GM15510 (cell line): ENCODE measurements around the gene PLEKHJ1.

ENCODE experiments used
- POLR2A ChIP-seq: IDR thresholded peaks from 3 replicates; pipeline ENCODE4 v1.6.1; 2011; ENCODE audit warnings: borderline replicate concordance; ENCODE audit not compliant: insufficient read length; ENCODE audit errors: extremely low read depth

Gene PLEKHJ1

DNA sequence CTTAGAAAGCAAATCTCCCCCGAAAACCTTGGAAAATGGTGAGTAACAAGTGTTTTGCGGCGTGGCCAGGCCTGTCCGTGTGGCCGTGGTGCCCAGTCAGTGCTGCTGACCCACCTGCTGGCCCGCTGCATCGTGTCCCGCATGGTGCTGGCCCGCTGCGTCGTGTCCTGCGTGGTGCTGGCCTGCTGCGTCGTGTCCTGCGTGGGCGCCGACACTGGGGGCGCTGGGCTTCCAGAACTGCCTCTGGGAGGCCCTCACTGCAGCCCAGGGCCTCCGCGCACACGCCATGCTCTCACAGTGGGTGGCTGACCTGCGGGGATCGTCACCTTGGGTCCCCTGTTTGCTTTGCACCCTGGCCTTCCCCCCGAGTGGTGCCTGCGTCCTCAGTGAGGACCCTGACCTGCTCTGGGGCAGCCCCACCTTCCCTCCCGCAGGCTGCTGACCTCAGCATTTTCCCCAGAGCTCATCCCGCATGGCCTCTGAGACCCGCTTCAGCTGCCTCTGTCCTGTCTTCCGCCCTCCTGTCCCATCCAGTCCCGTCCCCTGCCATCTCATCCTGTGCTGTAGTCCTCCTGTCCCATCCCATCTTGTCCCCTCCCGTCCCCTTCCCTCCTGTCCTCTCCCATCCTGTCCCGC lies 10.6 kb downstream of the PLEKHJ1 start:
- TF ChIP-seq POLR2A = peak; percentile 2

GRCh38 chr19:2224754-2225349 lies 11.3 kb downstream of the PLEKHJ1 start:
- TF ChIP-seq POLR2A = no peak

DNA sequence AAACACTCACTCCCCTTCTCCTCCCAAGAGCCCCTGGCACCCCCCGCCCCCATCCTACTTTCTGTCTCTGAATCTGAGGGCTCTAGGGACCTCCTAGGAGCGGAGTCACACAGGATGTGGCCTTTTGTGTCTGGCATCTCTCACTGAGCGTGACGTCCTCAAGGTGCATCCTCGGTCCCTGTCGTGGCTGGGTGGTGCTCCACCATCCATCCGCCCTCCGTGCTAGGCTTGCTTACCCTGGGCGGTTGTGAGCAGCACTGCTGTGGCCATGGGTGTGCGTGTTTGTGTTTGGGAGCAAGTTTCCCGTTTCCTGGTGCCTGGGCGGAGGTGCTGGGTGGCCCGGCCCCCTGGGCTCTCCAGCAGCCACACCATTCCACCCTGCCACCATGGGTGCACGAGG lies 12.2 kb downstream of the PLEKHJ1 start:
- no peak for TF ChIP-seq POLR2A

- no peak for TF ChIP-seq POLR2A
Observed at GRCh38 chr19:2223391-2223790, 12.7 kb downstream of the PLEKHJ1 start.

DNA sequence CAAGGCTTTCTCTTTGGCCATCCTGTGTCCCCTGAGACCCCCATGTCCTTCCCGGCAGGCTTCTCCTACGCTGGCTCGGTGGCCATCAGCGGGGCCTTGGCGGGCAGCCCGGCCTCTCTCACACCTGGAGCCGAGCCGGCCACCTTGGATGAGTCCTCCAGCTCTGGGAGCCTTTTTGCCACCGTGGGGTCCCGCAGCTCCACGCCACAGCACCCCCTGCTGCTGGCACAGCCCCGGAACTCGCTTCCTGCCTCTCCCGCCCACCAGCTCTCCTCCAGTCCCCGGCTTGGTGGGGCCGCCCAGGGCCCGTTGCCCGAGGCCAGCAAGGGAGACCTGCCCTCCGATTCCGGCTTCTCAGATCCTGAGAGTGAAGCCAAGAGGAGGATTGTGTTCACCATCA lies 14.2 kb downstream of the PLEKHJ1 start:
- no peak for TF ChIP-seq POLR2A

GRCh38 chr19:2221250-2221831 lies 14.8 kb downstream of the PLEKHJ1 start:
- no peak for TF ChIP-seq POLR2A

DNA sequence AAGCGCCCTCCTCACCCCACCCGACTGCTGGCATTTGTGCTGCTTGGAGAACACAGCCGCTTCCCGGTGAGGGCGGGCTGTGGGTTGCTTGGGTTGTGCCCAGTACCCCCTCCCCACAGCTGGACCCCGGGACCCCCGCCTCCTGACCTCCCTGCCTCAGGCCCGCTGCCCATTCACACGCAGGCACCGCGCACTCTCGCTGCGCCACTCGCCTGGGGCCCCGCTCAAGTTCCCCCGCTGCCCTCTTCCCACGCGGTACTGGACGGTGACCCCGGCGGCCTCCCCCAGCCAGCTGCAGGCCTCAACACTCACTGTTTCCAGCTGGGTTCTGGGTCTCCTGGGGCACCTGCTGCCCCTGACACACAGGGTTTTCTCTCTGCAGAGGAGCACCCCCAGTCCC lies 16.4 kb downstream of the PLEKHJ1 start:
- TF ChIP-seq POLR2A = no peak

DNA sequence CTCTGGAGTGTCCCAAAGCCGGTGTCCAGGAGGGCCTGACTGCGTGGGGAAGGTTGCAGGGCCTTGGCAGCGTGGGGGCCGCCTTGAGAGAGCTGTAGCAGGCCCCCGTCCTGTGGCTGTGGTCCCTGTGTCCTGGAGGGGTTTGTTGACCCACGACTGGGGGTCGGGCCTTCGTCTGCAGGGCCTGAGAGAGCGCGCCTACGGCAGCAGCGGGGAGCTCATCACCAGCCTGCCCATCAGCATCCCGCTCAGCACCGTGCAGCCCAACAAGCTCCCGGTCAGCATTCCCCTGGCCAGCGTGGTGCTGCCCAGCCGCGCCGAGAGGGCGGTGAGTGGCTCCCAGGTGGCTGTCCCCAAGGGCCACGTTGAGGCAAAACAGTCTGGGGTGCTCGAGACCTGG lies 18.5 kb downstream of the PLEKHJ1 start:
- no peak for TF ChIP-seq POLR2A

DNA sequence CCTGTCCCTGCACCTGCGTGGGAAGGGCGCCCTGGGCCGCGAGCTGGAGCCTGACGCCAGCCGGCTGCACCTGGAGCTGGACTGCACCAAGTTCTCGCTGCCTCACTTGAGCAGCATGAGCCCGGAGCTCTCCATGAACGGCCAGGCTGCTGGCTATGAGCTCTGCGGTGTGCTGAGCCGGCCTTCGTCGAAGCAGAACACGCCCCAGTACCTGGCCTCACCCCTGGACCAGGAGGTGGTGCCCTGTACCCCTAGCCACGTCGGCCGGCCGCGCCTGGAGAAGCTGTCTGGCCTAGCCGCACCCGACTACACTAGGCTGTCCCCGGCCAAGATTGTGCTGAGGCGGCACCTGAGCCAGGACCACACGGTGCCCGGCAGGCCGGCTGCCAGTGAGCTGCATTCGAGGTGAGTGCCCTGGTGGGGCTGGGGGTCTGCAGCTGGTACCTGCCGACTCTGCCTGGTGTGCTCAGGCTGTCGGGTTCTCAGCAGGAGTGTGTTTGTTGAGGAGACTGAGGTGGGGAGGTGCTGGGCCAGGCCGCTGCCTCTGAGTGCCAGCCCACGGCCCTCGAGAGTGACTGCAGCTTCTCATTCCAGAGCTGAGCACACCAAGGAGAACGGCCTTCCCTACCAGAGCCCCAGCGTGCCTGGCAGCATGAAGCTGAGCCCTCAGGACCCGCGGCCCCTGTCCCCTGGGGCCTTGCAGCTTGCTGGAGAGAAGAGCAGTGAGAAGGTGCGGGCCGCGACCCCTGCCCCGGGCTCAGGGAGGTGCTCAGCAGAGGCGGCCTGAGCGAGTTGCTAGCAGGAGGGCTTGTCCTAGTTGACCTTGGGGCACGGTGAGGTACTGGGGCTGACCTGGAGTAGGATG lies 19.5 kb downstream of the PLEKHJ1 start:
- no peak for TF ChIP-seq POLR2A

DNA sequence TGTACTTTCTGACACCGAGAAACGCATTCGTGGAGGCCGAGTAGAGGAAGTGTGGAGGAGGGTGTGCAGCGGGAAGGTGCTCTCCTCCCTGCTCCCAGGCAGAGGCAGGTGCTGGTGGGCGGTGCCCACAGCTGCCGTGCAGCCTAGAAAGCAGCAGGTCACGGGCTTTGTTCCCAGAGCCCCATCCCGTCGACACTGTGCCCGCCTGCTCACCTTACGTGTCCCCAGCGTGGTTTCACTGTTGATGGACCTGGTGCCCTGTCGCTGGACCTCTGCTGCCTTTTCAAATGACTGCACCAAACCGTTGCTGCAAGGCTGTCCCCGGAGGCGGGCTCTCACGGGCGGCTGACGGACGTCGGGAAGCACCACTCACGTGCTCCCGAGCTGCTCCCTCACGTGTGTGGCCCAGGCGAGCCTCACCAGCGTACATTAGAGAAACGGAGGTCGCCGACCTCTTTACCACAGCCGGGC lies 20.8 kb downstream of the PLEKHJ1 start:
- TF ChIP-seq POLR2A = no peak

GRCh38 chr19:2214251-2214650 lies 21.9 kb downstream of the PLEKHJ1 start:
- TF ChIP-seq POLR2A = no peak

DNA sequence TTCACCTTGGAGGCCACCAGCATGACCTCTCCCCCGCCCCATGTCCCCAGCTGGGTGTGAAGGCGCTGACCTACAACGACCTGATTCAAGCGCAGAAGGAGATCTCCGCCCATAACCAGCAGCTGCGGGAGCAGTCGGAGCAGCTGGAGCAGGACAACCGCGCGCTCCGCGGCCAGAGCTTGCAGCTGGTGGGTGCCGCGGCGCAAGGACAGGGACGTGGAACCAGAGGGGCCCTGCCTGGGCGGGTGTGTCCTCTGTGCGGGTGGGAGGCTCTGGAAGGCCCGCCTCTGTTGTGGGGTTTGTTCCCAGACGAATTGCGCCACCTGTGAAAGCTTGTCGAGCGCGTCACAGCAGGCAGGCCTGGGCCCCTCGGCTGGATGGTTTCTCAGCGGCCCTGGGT lies 22.3 kb downstream of the PLEKHJ1 start:
- TF ChIP-seq POLR2A = no peak

- TF ChIP-seq POLR2A = no peak
Observed at GRCh38 chr19:2212861-2213711, 23.0 kb downstream of the PLEKHJ1 start.

GRCh38 chr19:2210987-2211740 lies 25.0 kb downstream of the PLEKHJ1 start:
- TF ChIP-seq POLR2A = no peak
